Measurements from ENCODE around the gene BMS1. TPM values are rescaled to one million over a fixed set of nuclear protein-coding genes. Genes with fewer than 3 reads are reported as not detected.
A peak's percentile ranks its signal among the peaks of the same experiment; 100 is the strongest.

Gene BMS1
- total RNA-seq, 1 donor, result 21.2 TPM

GRCh38 chr10:42753507-42754154, 29.0 kb upstream of the BMS1 start:
- H3K4me3 ChIP-seq (ENCODE audit: low read depth, low read length), result peak overlapping the region; percentile 59
- no peak for DNase-seq (ENCODE audit: low read depth)
- TF ChIP-seq, protein P1, sequence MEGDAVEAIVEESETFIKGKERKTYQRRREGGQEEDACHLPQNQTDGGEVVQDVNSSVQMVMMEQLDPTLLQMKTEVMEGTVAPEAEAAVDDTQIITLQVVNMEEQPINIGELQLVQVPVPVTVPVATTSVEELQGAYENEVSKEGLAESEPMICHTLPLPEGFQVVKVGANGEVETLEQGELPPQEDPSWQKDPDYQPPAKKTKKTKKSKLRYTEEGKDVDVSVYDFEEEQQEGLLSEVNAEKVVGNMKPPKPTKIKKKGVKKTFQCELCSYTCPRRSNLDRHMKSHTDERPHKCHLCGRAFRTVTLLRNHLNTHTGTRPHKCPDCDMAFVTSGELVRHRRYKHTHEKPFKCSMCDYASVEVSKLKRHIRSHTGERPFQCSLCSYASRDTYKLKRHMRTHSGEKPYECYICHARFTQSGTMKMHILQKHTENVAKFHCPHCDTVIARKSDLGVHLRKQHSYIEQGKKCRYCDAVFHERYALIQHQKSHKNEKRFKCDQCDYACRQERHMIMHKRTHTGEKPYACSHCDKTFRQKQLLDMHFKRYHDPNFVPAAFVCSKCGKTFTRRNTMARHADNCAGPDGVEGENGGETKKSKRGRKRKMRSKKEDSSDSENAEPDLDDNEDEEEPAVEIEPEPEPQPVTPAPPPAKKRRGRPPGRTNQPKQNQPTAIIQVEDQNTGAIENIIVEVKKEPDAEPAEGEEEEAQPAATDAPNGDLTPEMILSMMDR (IDR thresholded peaks at IDR 0.05; ENCODE audit: insufficient read depth, low read depth, low read length), result no peak

DNA sequence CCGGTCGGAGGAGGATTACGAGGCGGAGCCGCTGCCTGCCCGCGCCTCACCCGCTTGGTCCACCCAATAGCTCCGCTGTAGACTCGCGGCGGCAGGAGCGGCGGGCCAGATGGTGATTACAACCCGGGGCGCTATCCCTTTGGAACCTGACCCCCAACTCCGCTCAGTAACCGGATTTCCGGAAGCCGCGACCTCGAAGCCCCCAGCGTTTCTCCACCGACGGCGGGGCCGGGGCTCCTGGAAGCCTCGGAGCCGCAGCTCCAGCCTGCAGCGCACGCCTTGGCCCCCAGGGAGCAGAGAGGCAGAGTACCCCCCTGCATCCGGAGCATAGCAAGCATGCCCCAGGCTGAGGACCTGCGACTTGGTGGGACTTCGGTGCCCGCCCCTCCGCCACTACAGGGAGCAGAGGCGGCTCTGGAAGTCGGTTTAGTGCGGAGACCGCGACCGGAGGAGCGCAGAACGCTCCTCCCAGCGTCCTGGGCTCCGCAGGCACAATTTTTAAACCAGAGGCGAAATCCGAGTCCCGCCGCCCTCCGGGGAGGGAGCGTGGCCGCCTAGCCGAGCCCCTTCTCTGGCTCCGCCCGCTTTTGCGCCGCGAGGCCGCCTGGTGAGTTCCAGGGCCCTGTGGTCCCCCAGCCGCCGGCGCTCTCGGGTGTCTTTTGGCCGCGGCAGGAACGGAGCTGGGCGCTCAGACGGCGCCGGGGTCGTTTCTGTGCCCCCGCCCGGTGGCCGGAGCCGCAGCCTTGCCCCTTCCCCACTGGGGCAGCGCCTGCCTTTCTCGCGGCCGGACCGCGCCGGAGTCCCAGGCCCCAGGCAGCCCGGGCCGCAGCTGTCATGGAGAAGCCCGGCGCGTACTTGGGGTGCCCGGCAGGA, 28.2 kb upstream of the BMS1 start:
- TF ChIP-seq, protein P1 (IDR thresholded peaks at IDR 0.05; ENCODE audit: insufficient read depth, low read depth, low read length), result peak; percentile 4
- DNase-seq (ENCODE audit: low read depth), result peak; percentile 27
- peak overlapping the region; percentile 59 for H3K4me3 ChIP-seq (ENCODE audit: low read depth, low read length)

- H3K4me3 ChIP-seq (ENCODE audit: low read depth, low read length), result peak overlapping the region; percentile 59
- TF ChIP-seq, protein P1 (IDR thresholded peaks at IDR 0.05; ENCODE audit: insufficient read depth, low read depth, low read length), result no peak
- no peak for DNase-seq (ENCODE audit: low read depth)
These were observed 27.6 kb upstream of the BMS1 start for GRCh38 chr10:42755028-42755451.

DNA sequence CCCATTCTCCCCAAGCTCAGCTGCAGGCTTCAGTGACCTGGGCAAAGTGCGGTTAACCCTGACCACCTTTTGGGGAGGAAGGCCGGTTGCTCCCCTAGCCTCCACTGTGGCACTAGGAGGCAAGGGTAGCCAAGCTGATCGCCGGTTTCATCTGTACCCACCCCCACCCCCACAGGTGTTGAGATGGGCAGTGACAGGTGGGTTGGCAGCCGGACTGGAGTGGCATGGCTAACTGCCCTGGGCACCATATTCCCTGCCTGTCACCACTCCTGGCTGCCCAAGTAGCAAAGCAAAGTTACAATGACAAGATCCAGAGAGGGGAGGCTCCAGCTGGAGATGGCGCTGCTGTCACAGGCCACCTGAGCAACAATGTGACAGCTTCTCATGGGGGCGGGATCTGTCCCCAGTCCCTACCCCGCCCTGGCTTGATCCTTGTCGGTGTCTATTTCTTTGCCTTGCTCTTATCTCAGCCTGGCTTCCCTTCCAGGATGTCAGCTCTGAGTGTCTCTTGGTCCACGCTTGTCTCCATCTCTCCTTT, 27.0 kb upstream of the BMS1 start:
- H3K4me3 ChIP-seq (ENCODE audit: low read depth, low read length), result no peak overlapping the region
- TF ChIP-seq, protein P1 (IDR thresholded peaks at IDR 0.05; ENCODE audit: insufficient read depth, low read depth, low read length), result no peak
- DNase-seq (ENCODE audit: low read depth), result no peak

- H3K4me3 ChIP-seq (ENCODE audit: low read depth, low read length), result no peak overlapping the region
- TF ChIP-seq, protein P1 (IDR thresholded peaks at IDR 0.05; ENCODE audit: insufficient read depth, low read depth, low read length), result no peak
- no peak for DNase-seq (ENCODE audit: low read depth)
These were observed 14.7 kb upstream of the BMS1 start for GRCh38 chr10:42767906-42768305.

- H3K4me3 ChIP-seq (ENCODE audit: low read depth, low read length), result no peak overlapping the region
- TF ChIP-seq, protein P1 (IDR thresholded peaks at IDR 0.05; ENCODE audit: insufficient read depth, low read depth, low read length), result no peak
- no peak for DNase-seq (ENCODE audit: low read depth)
These were observed 13.9 kb upstream of the BMS1 start for GRCh38 chr10:42768581-42769152.

Measured in fibroblast of villous mesenchyme (primary cell).